ENCODE measurements around the gene CXCL3.

DNA sequence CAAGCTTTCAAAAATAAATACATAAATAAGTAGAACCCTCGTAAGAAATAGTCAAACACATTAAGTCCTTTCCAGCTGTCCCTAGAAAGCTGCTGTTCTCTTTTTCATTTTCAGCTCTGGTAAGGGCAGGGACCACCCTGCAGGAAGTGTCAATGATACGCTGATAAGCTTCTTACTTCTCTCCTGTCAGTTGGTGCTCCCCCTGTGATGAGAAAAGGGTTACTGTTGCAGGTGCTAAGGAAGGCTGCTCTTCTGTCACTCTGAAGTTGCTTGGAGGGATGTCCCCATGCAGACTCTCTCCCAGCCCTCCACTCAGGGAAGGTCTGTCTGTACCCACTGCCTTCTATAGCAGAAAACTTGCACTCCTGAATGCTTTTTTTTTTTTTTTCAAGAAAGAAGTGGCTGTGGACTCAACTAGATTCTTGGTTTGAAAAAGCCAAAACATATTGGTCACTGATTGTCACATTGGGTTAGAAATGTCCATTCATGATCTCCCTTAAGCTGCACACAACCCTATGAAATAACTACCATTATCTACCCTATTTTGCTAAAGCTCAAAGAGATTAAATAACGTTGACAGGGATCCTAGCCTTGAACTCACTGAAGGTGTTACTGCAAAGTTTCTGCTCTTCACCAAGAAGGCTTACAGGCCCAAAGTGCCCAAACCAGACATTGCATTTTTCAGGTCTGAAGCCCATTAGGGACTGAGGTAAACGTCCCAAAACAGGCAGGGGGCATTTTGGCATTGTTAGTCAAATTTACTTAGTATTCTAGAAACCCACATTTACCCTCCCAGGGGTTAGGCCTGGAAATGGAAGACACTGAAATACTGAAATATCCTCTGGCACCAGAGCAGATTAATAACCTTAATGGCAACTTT is 1.2 kb downstream of the CXCL3 start:
- TF ChIP-seq, protein P1, sequence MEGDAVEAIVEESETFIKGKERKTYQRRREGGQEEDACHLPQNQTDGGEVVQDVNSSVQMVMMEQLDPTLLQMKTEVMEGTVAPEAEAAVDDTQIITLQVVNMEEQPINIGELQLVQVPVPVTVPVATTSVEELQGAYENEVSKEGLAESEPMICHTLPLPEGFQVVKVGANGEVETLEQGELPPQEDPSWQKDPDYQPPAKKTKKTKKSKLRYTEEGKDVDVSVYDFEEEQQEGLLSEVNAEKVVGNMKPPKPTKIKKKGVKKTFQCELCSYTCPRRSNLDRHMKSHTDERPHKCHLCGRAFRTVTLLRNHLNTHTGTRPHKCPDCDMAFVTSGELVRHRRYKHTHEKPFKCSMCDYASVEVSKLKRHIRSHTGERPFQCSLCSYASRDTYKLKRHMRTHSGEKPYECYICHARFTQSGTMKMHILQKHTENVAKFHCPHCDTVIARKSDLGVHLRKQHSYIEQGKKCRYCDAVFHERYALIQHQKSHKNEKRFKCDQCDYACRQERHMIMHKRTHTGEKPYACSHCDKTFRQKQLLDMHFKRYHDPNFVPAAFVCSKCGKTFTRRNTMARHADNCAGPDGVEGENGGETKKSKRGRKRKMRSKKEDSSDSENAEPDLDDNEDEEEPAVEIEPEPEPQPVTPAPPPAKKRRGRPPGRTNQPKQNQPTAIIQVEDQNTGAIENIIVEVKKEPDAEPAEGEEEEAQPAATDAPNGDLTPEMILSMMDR (conservative IDR thresholded peaks at IDR 0.05; ENCODE audit: low read depth in 2 of 2), result 0 out of 4 replicates have a peak, but pooled peaks of 1 of the 2 experiments have one; percentile 6
- TF ChIP-seq EZH2phosphoT487 (IDR thresholded peaks at IDR 0.05; ENCODE audit: unreplicated experiment) (no peak), POLR2AphosphoS5 (IDR thresholded peaks at IDR 0.05; ENCODE audit: low read depth) (no peak), NANOG (IDR thresholded peaks at IDR 0.05; ENCODE audit: borderline replicate concordance) (no peak), EZH2 (IDR thresholded peaks at IDR 0.05; ENCODE audit: low read depth, unreplicated experiment) (no peak), CREB1 (CRISPR knock-in tag; IDR thresholded peaks at IDR 0.05; ENCODE audit: low read depth) (no peak), STAT1 (IDR thresholded peaks at IDR 0.05; ENCODE audit: unreplicated experiment) (no peak), JUNB (IDR thresholded peaks at IDR 0.05; ENCODE audit: unreplicated experiment) (no peak)
- TF ChIP-seq, protein P2, sequence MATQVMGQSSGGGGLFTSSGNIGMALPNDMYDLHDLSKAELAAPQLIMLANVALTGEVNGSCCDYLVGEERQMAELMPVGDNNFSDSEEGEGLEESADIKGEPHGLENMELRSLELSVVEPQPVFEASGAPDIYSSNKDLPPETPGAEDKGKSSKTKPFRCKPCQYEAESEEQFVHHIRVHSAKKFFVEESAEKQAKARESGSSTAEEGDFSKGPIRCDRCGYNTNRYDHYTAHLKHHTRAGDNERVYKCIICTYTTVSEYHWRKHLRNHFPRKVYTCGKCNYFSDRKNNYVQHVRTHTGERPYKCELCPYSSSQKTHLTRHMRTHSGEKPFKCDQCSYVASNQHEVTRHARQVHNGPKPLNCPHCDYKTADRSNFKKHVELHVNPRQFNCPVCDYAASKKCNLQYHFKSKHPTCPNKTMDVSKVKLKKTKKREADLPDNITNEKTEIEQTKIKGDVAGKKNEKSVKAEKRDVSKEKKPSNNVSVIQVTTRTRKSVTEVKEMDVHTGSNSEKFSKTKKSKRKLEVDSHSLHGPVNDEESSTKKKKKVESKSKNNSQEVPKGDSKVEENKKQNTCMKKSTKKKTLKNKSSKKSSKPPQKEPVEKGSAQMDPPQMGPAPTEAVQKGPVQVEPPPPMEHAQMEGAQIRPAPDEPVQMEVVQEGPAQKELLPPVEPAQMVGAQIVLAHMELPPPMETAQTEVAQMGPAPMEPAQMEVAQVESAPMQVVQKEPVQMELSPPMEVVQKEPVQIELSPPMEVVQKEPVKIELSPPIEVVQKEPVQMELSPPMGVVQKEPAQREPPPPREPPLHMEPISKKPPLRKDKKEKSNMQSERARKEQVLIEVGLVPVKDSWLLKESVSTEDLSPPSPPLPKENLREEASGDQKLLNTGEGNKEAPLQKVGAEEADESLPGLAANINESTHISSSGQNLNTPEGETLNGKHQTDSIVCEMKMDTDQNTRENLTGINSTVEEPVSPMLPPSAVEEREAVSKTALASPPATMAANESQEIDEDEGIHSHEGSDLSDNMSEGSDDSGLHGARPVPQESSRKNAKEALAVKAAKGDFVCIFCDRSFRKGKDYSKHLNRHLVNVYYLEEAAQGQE (IDR thresholded peaks at IDR 0.05; ENCODE audit: unreplicated experiment), result no peak
- TF ChIP-seq, protein P3, sequence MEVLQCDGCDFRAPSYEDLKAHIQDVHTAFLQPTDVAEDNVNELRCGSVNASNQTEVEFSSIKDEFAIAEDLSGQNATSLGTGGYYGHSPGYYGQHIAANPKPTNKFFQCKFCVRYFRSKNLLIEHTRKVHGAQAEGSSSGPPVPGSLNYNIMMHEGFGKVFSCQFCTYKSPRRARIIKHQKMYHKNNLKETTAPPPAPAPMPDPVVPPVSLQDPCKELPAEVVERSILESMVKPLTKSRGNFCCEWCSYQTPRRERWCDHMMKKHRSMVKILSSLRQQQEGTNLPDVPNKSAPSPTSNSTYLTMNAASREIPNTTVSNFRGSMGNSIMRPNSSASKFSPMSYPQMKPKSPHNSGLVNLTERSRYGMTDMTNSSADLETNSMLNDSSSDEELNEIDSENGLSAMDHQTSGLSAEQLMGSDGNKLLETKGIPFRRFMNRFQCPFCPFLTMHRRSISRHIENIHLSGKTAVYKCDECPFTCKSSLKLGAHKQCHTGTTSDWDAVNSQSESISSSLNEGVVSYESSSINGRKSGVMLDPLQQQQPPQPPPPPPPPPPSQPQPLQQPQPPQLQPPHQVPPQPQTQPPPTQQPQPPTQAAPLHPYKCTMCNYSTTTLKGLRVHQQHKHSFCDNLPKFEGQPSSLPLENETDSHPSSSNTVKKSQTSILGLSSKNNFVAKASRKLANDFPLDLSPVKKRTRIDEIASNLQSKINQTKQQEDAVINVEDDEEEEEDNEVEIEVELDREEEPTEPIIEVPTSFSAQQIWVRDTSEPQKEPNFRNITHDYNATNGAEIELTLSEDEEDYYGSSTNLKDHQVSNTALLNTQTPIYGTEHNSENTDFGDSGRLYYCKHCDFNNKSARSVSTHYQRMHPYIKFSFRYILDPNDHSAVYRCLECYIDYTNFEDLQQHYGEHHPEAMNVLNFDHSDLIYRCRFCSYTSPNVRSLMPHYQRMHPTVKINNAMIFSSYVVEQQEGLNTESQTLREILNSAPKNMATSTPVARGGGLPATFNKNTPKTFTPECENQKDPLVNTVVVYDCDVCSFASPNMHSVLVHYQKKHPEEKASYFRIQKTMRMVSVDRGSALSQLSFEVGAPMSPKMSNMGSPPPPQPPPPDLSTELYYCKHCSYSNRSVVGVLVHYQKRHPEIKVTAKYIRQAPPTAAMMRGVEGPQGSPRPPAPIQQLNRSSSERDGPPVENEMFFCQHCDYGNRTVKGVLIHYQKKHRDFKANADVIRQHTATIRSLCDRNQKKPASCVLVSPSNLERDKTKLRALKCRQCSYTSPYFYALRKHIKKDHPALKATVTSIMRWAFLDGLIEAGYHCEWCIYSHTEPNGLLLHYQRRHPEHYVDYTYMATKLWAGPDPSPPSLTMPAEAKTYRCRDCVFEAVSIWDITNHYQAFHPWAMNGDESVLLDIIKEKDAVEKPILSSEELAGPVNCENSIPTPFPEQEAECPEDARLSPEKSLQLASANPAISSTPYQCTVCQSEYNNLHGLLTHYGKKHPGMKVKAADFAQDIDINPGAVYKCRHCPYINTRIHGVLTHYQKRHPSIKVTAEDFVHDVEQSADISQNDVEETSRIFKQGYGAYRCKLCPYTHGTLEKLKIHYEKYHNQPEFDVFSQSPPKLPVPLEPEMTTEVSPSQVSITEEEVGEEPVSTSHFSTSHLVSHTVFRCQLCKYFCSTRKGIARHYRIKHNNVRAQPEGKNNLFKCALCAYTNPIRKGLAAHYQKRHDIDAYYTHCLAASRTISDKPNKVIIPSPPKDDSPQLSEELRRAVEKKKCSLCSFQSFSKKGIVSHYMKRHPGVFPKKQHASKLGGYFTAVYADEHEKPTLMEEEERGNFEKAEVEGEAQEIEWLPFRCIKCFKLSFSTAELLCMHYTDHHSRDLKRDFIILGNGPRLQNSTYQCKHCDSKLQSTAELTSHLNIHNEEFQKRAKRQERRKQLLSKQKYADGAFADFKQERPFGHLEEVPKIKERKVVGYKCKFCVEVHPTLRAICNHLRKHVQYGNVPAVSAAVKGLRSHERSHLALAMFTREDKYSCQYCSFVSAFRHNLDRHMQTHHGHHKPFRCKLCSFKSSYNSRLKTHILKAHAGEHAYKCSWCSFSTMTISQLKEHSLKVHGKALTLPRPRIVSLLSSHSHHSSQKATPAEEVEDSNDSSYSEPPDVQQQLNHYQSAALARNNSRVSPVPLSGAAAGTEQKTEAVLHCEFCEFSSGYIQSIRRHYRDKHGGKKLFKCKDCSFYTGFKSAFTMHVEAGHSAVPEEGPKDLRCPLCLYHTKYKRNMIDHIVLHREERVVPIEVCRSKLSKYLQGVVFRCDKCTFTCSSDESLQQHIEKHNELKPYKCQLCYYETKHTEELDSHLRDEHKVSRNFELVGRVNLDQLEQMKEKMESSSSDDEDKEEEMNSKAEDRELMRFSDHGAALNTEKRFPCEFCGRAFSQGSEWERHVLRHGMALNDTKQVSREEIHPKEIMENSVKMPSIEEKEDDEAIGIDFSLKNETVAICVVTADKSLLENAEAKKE (CRISPR knock-in tag; IDR thresholded peaks at IDR 0.05), result no peak
- TF ChIP-seq, protein P4, sequence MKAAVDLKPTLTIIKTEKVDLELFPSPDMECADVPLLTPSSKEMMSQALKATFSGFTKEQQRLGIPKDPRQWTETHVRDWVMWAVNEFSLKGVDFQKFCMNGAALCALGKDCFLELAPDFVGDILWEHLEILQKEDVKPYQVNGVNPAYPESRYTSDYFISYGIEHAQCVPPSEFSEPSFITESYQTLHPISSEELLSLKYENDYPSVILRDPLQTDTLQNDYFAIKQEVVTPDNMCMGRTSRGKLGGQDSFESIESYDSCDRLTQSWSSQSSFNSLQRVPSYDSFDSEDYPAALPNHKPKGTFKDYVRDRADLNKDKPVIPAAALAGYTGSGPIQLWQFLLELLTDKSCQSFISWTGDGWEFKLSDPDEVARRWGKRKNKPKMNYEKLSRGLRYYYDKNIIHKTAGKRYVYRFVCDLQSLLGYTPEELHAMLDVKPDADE (IDR thresholded peaks at IDR 0.05), result no peak

Measured in GM23338 (cell line).